ENCODE results near the gene THEM5.

GRCh38 chr1:151847867-151848596 lies 5.5 kb downstream of the THEM5 start:
- TF ChIP-seq CTCF (IDR thresholded peaks at IDR 0.05), result no peak
- no peak for TF ChIP-seq POLR2A (IDR thresholded peaks at IDR 0.05)

All from right lobe of liver (tissue), 4 donors.